ENCODE measurements around the gene EEF1G.
"Not testable (repeated sequence)": the region's sequence is repeated elsewhere in the genome, so short reads cannot be mapped to it uniquely, and the experiment has no call there.

EEF1G gene

DNA sequence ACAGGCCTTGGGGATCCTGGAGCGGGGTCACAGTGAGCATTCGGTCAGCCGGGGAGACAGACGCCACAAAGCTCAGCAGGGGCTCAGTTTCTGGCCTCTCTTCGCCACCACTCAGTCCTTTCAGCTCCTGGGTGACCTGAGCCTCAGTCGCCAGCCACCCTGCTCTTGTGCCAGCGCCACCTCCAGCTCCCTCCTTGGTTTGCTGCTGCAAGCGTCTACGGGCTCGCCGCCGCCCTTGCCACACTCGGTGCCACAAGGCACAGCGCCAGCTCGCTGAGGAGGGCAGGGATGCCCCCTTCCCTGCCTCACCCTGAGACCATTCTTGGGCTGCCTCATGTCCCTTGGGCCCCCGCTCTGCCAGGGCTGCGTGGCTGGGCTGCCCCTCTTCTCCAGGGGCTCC is 1.5 kb upstream of the EEF1G start:
- DNase-seq: peak; percentile 8 to 33

DNA sequence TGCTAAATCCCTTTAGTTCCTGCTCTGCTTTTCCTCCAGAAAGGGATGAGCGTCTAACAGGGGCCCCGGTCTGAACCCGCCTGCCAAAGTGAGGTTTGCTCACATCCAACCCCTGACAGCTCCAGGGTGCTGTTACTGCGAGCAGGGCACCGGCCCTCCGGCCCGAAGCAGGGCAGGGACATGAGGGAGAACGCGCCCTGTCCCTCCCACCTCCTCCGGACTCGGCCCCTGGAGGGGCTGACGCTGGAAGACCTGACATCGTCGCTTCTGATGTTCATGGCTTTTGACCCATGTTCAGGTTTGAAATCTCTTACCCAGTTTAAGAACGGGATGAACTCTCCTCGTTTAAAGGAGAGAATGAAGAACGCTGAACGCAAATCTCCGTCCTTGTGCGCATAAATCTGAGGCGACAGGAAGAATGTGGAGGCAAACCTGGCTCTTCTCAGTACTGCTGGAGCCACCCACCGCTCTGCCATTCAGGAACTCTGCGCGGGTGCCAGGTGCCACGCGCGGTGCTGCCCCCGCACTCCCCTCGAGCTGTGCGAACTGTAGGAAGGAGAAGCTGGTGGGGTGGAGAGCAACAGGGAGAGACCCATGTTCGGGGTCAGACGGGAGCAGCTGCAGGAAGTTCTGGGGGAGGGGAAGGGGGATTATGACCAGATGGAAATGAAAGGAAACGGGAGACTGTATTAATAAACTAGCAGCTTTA is 826 bp upstream of the EEF1G start:
- DNase-seq: no peak

DNA sequence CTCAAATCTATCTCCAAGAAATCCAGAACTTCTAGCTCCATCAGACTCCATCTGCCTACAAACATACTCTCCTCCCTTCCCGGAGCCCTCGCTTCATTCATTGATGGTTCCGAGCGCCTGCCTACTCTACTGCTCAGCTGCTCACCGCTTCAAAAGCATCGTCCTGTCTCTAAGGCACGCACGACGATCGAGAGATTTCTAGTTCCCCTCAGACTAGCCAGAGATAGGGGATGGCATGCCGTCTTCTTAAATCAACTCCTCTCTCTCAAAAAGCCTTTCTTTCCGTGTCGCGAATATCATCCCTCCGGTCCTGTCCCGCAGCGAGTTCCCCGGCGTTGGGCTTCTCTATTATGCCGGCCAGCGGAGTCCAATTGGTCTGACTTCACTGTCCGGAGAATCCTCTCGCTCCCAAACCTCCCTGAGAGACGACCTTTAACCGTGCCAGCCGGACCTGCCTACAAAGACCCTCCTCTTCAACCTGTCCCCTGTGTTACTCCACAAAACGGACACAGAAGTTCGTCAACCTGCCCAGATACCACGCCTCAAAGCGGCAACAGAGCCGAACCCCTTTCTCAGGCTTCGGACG is 592 bp downstream of the EEF1G start:
- DNase-seq: no peak

DNA sequence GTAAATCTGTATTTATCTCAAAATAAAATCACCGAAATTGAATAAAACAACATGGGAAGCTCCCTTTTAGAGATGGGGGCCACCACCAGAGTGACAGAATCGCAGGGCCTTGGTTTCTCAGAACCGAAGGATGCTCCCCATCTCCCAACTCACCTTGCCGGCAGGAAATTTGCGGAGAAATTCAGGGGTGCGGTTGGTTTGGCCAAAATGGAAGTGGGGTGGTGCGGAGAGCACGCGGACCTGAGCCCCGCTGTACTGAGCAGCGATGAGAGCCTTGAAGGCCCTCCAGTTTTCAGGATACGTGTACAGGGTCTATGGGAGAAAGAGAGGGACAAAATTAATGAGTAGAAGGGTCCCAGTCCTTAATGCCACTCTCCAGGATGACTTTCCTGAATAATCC is 1.3 kb downstream of the EEF1G start:
- no peak for DNase-seq

DNA sequence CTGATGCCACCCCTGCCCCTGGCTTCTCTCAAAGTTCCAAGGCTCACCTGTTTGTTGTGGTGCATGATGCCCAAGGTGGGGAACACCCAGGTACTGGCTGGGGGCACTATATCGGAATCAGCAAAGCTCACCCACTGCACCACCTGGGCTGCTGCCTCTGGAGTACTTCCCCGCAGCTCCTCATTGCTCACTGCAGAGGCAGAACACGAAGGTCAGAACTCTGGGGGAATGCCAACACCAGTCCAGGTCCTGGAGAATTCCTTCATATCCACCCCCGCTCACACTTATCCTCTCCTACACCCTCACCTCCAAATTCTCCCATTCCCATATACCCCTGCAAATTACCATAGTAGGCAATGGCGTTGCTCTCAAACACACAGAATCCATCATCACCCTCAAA is 2.2 kb downstream of the EEF1G start:
- not testable (repeated sequence) for DNase-seq

DNA sequence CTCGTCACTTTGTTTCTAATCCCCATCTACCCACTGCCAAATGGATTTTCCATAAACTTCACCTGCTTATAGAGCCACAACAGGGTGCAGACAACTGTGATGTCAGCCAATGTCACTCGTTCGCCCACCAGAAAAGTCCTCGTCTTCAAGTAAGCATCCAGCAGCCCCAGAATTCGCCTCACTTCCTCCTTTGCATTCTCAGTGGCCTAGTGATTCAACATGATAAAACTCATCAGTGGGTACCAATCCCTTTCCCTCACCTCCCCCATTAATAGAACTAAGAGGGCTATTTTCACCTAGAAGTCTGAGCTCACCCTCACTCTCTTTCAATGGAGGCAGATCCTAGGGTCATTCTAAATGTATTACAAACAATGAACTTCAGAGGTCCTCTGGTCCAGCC is 2.8 kb downstream of the EEF1G start:
- not testable (repeated sequence) for DNase-seq

DNA sequence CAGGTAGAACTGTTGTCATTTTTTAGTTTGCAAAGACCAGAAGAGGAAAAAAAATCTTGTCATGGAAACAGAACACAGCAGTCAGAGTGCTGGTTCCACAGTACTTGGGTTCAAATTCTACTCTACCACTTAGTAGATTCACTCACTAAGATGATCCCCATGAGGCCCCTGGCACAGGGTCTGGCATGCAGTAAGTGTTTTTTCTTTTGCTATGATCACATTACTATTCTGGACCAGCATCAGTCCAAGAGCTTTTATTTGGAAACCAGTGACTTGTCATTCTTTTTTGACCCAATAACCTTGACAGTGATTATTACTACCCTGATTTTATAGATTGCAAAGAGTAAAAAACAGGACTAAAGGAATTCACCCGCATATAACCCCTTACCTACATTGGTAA is 4.1 kb downstream of the EEF1G start:
- no peak for DNase-seq

DNA sequence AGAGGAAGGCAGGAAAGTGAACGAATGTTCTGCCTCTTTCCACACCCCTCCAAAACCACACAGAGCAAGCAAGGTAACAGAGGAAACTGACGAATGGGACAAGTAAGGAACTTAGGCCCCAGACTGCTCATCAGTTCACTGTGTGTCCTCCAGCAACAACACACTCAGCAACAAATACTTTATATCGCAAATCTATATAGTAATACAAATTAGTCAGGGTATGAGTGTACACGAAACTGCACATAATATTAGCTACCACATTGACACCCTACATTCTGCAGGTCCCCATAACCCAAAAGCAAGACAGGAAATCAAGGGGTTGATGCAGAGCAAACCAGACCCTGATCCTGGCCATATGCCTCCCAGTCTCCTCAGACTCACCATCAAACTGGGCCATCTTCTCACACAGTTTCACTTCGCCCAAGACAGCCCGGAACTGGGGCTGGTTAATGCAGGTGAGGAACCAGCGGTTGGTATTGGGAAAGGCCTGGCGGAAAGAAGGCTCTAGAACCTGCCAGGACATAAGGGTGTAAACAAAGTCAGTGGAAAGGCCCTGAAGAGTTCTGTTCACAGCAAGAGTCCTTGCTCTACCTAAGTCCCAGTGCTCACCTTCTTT is 6.6 kb downstream of the EEF1G start:
- no peak for DNase-seq

DNA sequence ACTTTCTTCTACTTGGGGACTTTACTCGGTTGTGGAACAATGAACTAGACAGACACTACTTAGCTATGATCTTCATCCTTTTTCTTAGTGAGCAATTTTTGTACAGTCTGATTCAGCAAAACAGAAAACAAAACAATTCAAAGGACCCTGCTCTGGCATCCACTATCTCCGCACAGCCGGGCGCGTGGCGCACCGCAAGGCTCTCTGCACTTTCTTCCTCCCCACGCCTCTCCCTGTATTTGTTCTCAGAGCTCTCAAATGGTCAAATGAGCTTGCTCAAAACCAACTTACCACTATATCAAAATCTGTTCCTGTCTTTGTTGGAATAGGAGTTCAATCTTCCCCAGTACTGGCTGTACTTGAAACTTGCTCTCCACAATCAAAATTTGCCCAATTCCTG is 7.4 kb downstream of the EEF1G start:
- no peak for DNase-seq

DNA sequence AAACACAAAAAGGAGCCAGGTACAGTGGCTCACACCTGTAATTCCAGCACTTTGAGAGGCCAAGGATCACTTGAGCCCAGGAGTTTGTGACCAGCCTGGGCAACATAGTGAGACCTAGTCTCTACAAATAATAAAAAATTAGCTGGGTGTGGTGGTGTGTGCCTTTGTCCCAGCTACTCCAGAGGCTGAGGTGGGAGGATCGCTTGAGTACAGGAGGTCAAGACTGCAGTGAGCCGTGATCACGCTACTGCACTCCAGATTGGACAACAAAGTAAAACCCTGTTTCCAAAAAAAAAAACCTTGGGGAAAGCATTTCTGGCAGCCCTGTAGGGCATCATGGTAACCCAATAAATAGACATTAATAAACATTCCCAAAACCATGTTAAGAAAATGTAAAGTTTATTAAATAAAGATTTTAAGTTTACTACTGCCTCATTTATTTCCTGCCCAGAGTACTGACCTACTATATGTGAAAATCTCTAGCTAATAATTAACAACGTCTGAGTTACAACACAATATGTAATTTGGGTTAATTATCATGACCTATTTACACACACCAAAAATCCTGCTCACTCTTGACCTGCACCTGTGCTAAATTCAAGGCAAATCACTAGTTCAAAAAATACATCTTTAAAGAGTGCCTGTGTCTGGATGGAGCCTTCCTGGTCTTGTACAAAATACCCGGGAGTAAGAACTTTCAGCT is 8.4 kb downstream of the EEF1G start:
- DNase-seq: no peak

DNA sequence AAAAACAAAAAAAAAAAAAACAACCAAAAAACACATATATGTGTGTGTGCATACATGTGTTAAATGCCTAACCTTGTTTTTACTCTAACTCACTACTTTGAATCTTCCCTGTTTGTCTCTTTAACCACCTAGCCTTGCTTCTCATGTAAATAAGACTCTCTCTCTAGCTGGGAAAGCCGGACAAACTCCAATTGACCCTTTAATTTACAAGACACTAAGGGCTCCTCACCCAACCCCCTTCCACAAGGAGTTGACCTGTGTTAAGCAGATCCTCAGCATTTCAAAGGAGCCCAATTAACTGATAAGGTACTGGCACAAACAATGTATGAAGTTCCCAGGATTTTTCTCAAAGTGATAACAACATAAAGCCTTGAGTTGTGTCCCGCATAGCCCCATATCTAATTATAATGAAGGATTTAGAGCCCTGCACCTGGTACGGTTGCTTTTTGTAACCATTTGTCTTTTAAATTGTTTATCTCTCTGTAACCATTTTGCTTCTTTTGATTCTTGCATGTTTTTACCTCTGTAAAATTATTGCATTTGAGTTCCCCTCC is 11.9 kb downstream of the EEF1G start:
- not testable (repeated sequence) for DNase-seq

DNA sequence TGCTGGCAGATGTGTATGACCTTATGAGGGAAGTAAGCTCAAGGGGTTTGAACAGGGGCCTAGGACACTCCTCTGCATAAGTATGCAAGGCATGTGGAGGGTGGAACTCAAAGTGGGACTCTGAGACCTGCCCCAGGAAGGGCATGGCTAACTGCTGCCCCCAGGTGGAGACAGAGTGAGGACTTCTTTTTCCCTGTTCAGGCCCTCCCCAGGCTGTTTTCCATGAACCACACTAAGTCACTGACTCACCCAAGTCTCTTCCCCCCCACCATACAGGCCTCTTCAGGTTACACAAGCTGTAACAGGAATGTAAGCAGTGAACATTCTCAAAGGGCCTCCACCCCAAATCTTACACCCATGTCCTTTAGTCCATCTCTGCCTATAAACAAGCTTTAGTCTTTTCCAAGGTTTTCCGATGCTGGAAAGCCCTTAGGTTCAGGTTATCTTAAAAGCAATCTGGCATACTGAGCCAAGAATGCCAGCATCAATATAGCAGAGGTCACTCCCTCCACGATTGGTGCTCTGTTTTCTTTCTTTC is 13.1 kb downstream of the EEF1G start:
- no peak for DNase-seq

DNA sequence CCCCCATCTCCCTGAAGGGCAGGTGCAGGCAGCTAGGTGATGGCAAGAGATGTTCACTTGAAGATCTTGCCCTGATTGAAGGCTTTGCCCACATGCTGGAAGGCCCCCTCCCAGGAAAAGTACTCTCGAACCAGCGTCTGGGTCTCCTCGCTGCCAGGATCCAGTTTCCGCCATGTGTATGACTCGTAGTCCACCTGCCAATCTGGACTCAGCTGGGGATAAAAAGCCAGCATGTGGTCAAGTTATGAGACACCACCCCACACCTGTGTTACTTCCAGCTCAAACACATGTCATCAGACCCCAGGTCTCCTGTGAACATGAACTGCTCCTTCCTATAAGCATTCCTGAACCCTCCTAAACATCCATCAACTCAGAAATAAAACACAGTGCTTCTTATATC is 14.1 kb downstream of the EEF1G start:
- DNase-seq: not testable (repeated sequence)

DNA sequence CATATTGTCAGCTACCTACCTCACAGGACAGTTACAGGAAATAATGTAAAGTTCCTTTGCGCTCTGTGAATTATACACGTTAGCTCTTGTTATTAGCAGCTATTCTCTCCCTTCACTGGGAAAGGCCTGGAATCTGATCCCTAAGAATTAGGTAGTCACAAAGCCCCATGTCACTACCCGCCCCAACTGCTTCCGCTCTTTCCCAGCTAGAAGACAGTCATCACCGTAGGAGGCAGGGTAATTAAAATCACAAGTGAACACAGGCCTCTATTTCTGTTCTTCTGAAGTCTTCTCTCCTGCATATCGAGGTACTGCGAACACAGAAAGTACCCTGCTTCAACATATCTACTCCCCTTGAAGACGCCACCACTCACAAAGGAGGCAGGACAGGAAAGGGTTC is 14.5 kb downstream of the EEF1G start:
- no peak for DNase-seq

DNA sequence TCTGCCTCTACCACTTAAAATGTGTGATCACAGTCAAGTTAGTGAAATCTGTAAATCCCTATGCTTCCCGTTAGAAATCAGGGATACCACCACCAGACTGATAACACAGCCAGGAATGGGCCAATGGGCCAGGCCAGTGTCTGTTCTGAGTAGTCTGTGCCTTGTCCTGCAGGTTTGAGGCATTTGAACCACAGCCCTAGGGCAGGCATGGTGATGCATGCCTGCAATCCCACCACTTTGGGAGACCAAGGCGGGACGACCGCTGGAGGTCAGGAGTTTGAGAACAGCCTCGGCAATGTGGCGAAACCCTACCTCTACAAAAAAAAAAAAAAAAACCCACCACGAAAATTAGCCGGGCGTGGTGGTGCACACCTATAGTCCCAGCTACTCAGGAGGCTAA is 15.0 kb downstream of the EEF1G start:
- no peak for DNase-seq

DNA sequence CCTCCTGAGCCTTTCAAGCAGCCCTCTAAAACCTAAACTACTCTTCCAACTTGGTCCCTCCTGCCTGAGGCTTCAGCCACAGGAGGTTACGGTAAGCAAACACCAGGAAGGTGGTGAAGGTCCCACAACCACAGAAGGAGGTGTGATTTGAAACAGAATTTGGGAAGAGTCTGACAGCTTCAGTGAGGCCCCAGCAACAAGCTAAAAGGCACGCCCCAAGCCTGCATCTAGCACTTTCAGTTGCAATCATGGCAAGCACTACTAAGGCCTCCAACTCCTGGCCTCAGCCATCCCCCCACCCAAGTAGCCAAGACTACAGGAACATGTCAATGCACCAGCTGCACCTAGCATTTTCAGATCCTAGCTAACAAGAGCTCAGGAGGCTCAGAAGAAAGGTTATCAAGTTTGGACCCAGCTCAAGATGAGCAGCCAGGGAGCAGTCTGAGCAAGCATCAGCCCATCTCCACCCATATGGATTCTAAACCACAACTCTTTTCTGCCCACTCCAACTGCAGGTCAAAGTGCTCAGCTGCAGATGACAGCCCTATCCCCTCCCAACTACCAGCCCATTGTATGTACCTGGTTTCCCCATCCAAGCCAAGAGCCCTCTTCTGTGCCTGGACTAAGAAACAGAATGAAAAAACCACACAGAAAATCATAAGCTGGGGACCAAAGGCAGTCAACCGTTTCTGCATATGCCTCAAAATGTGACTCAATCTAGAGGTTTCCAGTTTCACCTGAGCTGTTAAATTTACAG is 16.6 kb downstream of the EEF1G start:
- DNase-seq: no peak

DNA sequence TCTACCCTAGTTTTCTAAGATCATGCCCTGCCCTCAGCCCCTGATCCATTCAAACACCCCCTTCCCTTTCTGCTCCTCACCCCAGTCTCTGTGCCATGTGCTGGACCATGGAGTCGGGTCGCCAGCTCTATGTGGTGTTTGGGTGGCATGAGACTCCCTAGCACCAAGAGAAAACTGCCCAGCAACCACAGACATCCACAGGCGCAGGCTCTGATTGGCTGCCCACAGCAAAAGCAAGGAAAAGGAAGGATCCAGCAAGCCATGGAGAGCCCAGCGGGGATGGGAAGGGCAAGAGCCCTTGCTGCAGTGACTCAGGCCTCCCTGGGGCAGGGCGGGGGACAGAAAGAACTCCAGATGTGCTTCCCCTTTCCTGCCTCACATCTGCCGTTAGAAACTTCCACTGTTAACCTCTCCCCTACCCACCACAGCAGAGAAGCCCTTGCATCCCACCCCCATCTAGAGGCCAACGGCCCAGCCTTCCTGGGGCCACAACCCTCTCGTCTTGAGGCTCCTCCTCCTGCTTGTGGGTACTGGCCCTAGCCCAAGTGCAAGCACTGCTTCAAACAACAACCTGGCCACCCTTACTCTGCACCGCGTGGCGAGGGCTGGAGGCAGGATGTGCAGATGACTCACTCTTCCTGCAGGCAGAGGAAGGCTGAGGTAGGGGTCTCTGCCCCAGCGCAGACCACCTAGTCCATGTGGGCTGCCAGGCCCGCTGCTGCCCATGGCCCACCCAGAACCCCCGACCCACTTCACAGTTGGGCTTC is 17.4 kb downstream of the EEF1G start:
- DNase-seq: peak in 1 of 2 experiments; percentile 45

DNA sequence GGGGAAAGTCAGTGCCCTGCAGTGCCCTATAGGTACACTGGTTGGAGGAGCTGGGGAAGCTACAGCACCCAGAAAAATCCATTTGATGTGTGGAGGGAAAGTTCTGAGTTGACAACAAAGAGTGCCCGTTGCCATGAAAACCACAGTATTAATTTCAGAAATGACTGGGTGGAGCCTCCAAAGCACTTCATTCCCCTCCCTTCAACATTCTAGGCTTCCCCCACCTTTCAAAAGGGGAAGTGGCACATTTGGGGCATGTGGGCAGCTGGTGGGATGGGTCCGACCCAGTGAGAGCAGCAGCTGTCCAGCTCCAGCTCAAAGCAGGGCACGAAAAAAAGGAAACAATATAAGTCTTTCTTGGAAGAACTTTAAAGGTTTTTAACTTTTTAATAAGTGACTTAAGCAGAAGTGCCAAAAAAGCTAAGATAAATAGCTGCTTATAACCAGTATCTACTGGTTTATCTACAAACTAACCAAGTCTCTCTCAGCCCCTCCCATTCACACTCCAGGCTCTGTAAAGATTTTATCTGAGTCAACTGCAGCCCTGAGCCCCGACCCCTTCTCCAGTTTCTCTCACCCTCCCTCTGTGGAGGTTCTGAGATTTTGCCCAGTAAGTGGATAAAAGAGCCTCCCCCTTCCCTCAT is 18.1 kb downstream of the EEF1G start:
- no peak for DNase-seq

DNA sequence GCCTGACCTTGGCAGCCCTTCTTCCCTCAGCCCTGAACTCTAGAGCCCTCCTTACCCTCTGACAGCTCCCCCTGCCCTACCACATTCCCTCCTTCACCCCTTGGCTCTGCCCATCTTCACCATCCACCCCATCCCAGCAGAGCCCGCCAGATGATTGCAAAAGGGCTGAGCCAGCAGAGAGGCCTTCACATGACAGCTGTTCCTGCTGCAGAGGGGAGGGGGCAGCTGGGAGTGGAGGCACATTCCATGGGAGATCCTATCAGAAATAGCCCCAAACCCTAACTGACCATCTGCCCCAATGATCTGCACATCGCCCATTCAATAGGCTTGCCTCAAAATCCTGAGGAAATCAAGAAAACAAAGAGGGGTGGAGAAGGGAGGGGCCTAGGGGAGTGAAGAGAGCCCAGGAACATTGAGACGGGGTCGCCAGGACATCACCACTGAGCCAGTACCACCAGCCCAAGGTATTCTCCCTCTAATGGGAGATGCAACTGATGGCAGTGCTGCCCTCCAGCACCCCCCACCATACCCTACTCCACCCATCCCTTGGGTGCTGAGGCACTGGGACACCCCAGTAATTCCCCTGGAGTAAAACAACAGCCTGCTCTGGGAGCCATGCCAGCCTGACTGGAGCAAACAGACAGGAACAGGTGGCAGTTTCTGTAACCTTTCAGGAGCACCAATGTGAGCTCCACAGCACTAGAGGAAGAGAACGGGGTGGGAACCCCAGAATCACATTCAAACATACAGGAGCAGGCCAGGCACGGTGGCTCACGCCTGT is 19.1 kb downstream of the EEF1G start:
- no peak for DNase-seq

DNA sequence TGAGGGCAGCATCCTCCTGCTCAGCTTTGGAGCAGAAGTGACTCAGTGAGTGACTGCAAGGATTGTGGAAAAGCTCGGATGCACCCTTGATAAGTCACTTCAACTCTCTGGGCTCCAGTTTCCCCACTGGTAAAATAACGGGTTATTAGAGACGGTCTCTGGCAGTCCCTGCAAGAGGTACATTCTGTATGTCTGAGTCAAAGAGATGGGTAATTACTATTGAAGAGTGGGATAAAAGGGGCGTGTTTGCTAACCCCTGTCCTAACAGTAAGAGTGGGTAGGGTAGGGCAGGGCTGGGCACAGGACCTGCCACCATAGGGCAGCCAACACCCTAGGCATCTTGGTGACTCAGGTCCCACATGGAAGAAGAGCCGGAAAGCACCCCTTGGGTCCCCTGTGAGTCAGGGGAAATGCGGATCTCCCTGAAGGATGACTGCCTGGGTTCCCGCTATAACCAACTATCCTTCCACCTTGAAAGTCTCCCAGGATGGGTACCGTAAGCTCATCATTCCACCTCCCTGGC is 19.8 kb downstream of the EEF1G start:
- DNase-seq: no peak

All from SHP77 (cell line).